DOHH2 (cell line): ENCODE measurements around the gene RNF123.

Source experiments
- CTCF ChIP-seq: fragments of 200-600 bp; sonication (generic); IDR thresholded peaks from one replicate; pipeline ENCODE4 v1.5.1; 2014; ENCODE audit warnings: antibody characterized with exemption, mild to moderate bottlenecking, low read depth, low read length; ENCODE audit not compliant: poor library complexity, severe bottlenecking
- EZH2phosphoT487 ChIP-seq: fragments of 200-600 bp; sonication (generic); IDR thresholded peaks from 2 replicates; pipeline ENCODE4 v1.6.1; 2017; ENCODE audit warnings: borderline replicate concordance, mild to moderate bottlenecking, antibody characterized with exemption, low read length, moderate library complexity, mixed read lengths

GRCh38 chr3:49681232-49681522 lies 8.2 kb upstream of the RNF123 start:
- TF ChIP-seq CTCF (no peak), EZH2phosphoT487 (no peak)
